ENCODE results near the gene PLA2G2D.

The PLA2G2D gene

DNA sequence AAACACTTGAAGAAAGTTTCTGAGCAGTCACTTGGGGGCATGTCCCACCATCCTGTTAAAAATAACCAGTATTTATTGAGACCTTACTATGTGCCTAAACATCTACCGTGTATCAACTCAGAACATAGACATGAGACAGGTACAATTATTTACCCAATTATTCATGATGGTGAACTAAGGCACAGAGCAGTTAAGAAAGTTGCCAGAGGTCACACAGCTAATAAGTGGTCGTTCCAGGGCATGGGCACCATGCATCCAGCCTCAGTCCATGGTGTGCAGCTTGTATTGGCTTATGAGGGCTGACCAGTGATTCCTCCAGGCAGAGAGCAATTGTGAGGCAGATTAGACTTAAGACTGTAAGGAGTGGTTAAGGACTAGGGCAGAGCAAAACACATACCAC lies 44.0 kb downstream of the PLA2G2D start:
- Histone ChIP-seq H3K79me2 (ENCODE audit: control insufficient read depth, low read length) (no peaks in the 10 kb centered on the region), H3K4me1 (ENCODE audit: control insufficient read depth, low read length) (no peaks in the 10 kb centered on the region), H3K27me3 (ENCODE audit: control insufficient read depth, low read length) (peaks cover 13% of the 10 kb centered on the region), H3K4me2 (ENCODE audit: low read length) (no peak overlapping the region), H3K36me3 (ENCODE audit: control insufficient read depth, low read length) (no peaks in the 10 kb centered on the region), H3K27ac (ENCODE audit: low read depth, low read length) (no peak overlapping the region), H4K20me1 (ENCODE audit: control insufficient read depth, insufficient read depth, low read depth, low read length) (no peaks in the 10 kb centered on the region), H3K4me3 (ENCODE audit: low read length) (no peak overlapping the region), H3F3A (ENCODE audit: control insufficient read depth, insufficient read depth) (no peaks in the 10 kb centered on the region), H3K9me3 (ENCODE audit: control insufficient read depth, insufficient read depth, low read length) (no peaks in the 10 kb centered on the region), H3K9me2 (replicated peaks; ENCODE audit: control insufficient read depth, low read length) (no peaks in the 10 kb centered on the region)
- TF ChIP-seq EZH2phosphoT487 (IDR thresholded peaks at IDR 0.05; ENCODE audit: borderline replicate concordance, low read length): no peak
- TF ChIP-seq, protein P1, sequence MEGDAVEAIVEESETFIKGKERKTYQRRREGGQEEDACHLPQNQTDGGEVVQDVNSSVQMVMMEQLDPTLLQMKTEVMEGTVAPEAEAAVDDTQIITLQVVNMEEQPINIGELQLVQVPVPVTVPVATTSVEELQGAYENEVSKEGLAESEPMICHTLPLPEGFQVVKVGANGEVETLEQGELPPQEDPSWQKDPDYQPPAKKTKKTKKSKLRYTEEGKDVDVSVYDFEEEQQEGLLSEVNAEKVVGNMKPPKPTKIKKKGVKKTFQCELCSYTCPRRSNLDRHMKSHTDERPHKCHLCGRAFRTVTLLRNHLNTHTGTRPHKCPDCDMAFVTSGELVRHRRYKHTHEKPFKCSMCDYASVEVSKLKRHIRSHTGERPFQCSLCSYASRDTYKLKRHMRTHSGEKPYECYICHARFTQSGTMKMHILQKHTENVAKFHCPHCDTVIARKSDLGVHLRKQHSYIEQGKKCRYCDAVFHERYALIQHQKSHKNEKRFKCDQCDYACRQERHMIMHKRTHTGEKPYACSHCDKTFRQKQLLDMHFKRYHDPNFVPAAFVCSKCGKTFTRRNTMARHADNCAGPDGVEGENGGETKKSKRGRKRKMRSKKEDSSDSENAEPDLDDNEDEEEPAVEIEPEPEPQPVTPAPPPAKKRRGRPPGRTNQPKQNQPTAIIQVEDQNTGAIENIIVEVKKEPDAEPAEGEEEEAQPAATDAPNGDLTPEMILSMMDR (IDR thresholded peaks at IDR 0.05; ENCODE audit: low read depth, low read length, poor library complexity, severe bottlenecking): no peak

DNA sequence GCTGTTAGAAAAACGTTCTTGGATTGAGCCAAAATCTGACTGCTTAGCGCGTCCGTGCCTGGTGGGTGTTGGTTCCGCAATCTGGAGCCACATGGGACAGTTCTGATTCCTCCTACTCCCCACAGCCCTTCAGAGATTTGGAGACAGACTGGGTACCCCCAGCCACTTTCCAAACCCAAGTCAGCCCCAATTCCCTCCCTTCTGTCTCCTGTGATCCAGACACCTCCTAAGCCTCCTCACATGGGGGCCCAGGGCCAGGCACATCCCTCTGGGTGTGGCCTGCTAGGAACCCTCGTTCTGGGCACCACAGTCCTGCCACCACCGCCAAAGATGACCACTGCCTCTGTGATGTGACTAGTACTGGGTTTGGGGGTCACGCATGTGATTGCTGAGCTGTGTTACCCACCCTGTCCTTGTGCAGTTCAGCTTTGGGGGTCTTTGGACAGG lies 44.6 kb downstream of the PLA2G2D start:
- Histone ChIP-seq H3K27ac (ENCODE audit: low read depth, low read length) (no peak overlapping the region), H3K9me2 (replicated peaks; ENCODE audit: control insufficient read depth, low read length) (no peaks in the 10 kb centered on the region), H3K9me3 (ENCODE audit: control insufficient read depth, insufficient read depth, low read length) (no peaks in the 10 kb centered on the region), H3K79me2 (ENCODE audit: control insufficient read depth, low read length) (no peaks in the 10 kb centered on the region), H4K20me1 (ENCODE audit: control insufficient read depth, insufficient read depth, low read depth, low read length) (no peaks in the 10 kb centered on the region), H3F3A (ENCODE audit: control insufficient read depth, insufficient read depth) (no peaks in the 10 kb centered on the region), H3K36me3 (ENCODE audit: control insufficient read depth, low read length) (no peaks in the 10 kb centered on the region), H3K4me1 (ENCODE audit: control insufficient read depth, low read length) (no peaks in the 10 kb centered on the region), H3K27me3 (ENCODE audit: control insufficient read depth, low read length) (peaks cover 12% of the 10 kb centered on the region), H3K4me2 (ENCODE audit: low read length) (no peak overlapping the region), H3K4me3 (ENCODE audit: low read length) (no peak overlapping the region)
- TF ChIP-seq, protein P1 (IDR thresholded peaks at IDR 0.05; ENCODE audit: low read depth, low read length, poor library complexity, severe bottlenecking): no peak
- TF ChIP-seq EZH2phosphoT487 (IDR thresholded peaks at IDR 0.05; ENCODE audit: borderline replicate concordance, low read length): no peak

DNA sequence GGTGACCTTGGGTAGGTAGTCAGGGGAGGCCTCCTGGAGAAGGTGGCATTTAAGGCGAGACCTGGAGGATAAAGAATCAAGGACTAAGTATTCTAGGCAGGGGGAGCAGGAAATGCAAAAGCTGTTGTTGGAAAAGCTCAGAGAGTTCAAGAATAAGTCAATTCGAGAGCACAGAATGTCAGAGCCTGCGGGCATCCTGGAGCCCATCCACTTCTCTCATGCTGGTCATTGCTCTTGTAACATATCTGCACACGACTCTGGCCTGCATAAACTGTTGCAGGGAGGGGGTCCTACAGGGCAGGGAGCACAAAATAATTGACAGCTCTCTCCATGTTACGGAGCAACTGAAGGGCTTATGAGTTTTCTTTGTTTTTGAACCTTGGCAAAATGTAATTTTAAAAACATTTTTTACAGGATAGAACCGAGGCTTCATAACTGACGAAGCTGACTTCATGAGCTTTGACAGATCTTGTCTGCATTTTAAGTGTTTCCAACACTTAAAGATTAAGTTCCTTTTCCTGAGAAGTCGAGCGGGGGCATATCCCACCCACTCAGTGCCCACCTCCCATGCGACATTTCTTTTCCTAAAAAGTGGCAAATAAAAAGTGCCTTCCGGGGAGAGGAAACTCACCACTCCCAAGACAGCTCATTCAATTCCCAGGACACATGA lies 45.1 kb downstream of the PLA2G2D start:
- Histone ChIP-seq H3K9me2 (replicated peaks; ENCODE audit: control insufficient read depth, low read length) (no peaks in the 10 kb centered on the region), H3K27ac (ENCODE audit: low read depth, low read length) (no peak overlapping the region), H3K79me2 (ENCODE audit: control insufficient read depth, low read length) (no peaks in the 10 kb centered on the region), H3K4me1 (ENCODE audit: control insufficient read depth, low read length) (no peaks in the 10 kb centered on the region), H3F3A (ENCODE audit: control insufficient read depth, insufficient read depth) (no peaks in the 10 kb centered on the region), H3K4me2 (ENCODE audit: low read length) (no peak overlapping the region), H3K27me3 (ENCODE audit: control insufficient read depth, low read length) (peaks cover 9% of the 10 kb centered on the region), H3K36me3 (ENCODE audit: control insufficient read depth, low read length) (no peaks in the 10 kb centered on the region), H3K4me3 (ENCODE audit: low read length) (no peak overlapping the region), H3K9me3 (ENCODE audit: control insufficient read depth, insufficient read depth, low read length) (no peaks in the 10 kb centered on the region), H4K20me1 (ENCODE audit: control insufficient read depth, insufficient read depth, low read depth, low read length) (no peaks in the 10 kb centered on the region)
- TF ChIP-seq, protein P1 (IDR thresholded peaks at IDR 0.05; ENCODE audit: low read depth, low read length, poor library complexity, severe bottlenecking): no peak
- no peak for TF ChIP-seq EZH2phosphoT487 (IDR thresholded peaks at IDR 0.05; ENCODE audit: borderline replicate concordance, low read length)

Data from DOHH2 (cell line).